ENCODE measurements around the gene F13A1.

DNA sequence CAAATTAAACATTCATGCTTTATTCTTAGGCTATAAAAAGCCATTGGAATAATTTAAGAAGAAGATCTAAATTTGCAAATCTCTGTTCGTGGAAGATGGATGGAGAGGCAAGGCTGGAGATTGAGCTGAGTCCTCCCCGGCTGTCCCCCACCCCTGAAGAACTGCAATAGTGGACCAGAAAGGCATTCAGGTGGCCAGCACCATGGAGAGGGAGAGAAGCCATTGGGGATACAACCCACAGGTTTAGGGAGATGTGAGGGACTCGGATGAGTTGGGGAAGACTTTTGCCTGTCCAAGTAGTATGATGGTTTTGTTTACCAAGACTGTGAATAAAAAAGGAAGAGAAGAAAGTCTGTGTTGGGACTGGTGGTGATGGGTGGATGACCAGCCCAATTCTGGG lies 120.8 kb downstream of the F13A1 start:
- no peak for TF ChIP-seq CTCF (IDR thresholded peaks at IDR 0.05)
- TF ChIP-seq POLR2A (IDR thresholded peaks at IDR 0.05): no peak
- no peak for TF ChIP-seq POLR2AphosphoS5 (IDR thresholded peaks at IDR 0.05; ENCODE audit: insufficient read depth in 1 of 2, low read depth in 1 of 2)

Data from vagina (tissue), 2 donors.